ENCODE data around the gene MARK3.

Gene MARK3

DNA sequence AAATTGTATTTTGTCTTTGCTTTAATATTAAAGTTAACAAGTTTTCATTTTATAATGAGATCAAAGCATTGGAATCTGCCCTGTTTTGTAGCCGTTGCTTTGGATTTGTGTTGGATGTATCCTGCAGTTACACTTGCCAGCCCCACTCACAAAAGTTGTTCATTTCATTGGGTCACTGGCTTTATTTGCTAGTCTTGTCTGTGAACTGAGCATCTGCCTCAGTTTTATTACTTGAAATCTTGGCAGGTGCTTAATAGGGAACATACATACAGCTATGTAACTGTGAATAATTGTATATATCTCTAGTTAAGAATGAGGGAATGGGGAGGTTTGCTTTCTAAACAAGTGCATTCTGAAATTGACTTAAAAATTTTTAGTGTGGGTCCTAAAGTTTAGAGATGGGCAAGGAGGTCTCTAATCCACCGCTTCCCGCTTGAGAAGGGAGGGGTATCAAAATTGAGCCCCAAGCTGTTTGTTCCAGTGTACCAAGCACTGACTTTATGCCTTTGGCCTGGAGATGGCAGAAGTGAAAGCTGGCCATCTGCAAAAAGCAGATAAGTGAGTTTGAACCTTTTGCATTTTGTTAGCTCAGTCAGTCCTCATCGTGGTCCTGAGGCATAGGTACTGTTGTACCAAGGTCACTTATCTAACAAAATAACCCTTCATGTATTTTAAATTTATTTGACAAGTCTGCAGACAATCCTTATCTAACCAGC, 41.9 kb upstream of the MARK3 start:
- TF ChIP-seq CTCF (IDR thresholded peaks at IDR 0.05; ENCODE audit: extremely low read depth, missing control alignments), result no peak
- no peak for DNase-seq (ENCODE audit: low spot score)

GRCh38 chr14:103343905-103344797, 41.1 kb upstream of the MARK3 start:
- no peak for TF ChIP-seq CTCF (IDR thresholded peaks at IDR 0.05; ENCODE audit: extremely low read depth, missing control alignments)
- no peak for DNase-seq (ENCODE audit: low spot score)

GRCh38 chr14:103346286-103346685, 38.9 kb upstream of the MARK3 start:
- DNase-seq (ENCODE audit: low spot score), result no peak
- no peak for TF ChIP-seq CTCF (IDR thresholded peaks at IDR 0.05; ENCODE audit: extremely low read depth, missing control alignments)

DNA sequence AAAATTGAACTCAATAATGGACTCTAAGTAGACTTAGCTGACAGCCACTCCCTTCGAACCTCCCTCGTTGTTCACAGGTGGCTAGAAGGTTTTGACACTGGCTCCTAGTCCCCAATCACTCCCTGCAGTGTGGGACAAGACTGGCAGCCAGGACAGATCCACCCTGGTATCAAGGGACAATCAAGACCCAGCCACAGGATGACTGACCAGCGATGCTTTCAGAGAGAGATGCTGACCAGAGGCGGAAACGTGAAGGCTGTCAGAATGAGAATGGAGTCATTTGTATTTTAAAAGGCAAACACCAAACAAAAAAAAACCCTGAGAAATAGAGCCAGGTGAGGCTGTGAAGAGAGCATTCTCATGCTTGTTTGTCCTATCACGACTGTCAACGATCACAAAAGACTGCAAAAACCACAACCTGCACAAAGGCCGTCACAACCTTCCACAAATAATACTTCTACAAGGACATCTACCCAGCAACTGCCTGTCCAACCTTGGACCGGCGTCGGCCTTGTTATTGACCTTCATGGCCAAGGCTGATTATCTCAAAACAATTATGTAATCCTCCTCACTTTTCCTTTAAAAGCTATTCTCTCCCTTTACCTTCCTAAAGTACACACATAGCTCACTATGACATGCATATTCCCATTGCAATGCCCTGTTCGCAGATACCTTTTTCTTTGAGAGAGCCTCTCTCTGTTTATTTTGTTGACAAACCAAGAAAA, 38.0 kb upstream of the MARK3 start:
- no peak for DNase-seq (ENCODE audit: low spot score)
- no peak for TF ChIP-seq CTCF (IDR thresholded peaks at IDR 0.05; ENCODE audit: extremely low read depth, missing control alignments)

GRCh38 chr14:103348154-103348553, 37.1 kb upstream of the MARK3 start:
- DNase-seq (ENCODE audit: low spot score), result no peak
- TF ChIP-seq CTCF (IDR thresholded peaks at IDR 0.05; ENCODE audit: extremely low read depth, missing control alignments), result no peak

- no peak for TF ChIP-seq CTCF (IDR thresholded peaks at IDR 0.05; ENCODE audit: extremely low read depth, missing control alignments)
- DNase-seq (ENCODE audit: low spot score), result no peak
Measured at GRCh38 chr14:103349982-103350381, 35.2 kb upstream of the MARK3 start.

DNA sequence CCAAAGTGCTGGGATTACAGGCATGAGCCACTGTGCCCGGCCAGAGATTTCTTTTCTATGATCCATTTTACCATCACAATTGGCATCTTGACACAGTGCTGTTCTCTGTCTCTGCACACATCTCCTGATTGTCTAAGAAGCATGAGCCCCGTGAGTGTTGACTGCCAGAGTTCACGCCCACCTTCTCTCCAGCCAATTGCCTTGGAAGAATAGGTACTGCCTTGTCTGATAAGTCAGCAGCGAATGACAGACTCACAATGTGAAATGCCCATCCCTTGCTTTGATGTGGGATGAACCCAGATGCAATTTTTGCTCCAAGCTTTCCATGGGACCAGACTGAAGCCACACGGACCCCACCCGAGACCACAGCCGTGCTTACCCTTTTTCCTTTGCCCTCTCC, 31.9 kb upstream of the MARK3 start:
- no peak for DNase-seq (ENCODE audit: low spot score)
- no peak for TF ChIP-seq CTCF (IDR thresholded peaks at IDR 0.05; ENCODE audit: extremely low read depth, missing control alignments)

Measured in GM20000 (cell line).